C4-2B (cell line): ENCODE data around the gene ACKR2.

Experiments used
- H3K27ac ChIP-seq: fragments of 450-650 bp; 2 replicates; pipeline ENCODE4 v1.5.1; 2017
- ZFX ChIP-seq: fragments of 450-650 bp; IDR thresholded peaks from 2 replicates; pipeline ENCODE4 v1.6.1; 2017
- TF ChIP-seq, protein P1 (sequence below): fragments of 450-650 bp; conservative IDR thresholded peaks from 2 replicates; pipeline ENCODE4 v1.5.1; 2017; ENCODE audit warnings: mild to moderate bottlenecking

ACKR2 gene

DNA sequence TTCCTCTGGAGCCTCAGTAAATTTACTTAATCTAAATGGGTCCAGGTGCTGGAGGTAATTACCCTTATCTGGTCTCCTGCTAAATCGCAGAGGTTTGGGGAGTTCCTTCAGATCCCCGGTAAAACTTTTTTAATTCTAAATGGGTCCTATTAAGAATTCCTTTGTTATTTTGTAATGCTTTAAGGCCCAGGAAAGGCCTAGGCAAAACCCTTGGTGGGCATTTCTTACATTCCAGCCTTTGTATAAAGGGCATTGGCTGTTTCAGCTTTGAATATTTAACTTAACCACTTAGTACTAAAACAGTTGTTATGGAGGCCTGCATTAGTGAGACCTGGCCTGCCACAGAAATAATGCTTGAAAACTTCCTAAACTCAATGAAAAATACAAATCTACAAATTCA is 81.8 kb downstream of the ACKR2 start:
- TF ChIP-seq ZFX = no peak
- TF ChIP-seq, protein P1, sequence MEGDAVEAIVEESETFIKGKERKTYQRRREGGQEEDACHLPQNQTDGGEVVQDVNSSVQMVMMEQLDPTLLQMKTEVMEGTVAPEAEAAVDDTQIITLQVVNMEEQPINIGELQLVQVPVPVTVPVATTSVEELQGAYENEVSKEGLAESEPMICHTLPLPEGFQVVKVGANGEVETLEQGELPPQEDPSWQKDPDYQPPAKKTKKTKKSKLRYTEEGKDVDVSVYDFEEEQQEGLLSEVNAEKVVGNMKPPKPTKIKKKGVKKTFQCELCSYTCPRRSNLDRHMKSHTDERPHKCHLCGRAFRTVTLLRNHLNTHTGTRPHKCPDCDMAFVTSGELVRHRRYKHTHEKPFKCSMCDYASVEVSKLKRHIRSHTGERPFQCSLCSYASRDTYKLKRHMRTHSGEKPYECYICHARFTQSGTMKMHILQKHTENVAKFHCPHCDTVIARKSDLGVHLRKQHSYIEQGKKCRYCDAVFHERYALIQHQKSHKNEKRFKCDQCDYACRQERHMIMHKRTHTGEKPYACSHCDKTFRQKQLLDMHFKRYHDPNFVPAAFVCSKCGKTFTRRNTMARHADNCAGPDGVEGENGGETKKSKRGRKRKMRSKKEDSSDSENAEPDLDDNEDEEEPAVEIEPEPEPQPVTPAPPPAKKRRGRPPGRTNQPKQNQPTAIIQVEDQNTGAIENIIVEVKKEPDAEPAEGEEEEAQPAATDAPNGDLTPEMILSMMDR = no peak
- H3K27ac ChIP-seq = no peak overlapping the region

DNA sequence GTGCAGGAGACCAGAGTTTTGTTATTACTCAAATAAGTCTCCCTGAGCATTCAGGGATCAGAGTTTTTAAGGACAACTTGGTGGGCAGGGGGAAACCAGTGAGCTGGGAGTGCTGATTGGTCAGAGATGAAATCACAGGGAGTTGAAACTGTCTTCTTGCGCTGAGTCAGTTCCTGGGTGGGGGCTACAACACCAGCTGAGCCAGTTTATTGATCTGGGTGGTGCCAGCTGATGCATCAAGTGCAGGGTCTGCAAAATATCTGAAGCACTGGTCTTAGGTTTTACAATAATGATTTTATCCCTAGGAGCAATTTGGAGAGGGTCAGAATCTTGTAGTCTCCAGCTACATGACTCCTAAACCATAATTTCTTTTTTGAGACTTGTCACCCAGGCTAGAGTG is 82.9 kb downstream of the ACKR2 start:
- H3K27ac ChIP-seq = no peak overlapping the region
- TF ChIP-seq ZFX = no peak
- TF ChIP-seq, protein P1 = no peak

DNA sequence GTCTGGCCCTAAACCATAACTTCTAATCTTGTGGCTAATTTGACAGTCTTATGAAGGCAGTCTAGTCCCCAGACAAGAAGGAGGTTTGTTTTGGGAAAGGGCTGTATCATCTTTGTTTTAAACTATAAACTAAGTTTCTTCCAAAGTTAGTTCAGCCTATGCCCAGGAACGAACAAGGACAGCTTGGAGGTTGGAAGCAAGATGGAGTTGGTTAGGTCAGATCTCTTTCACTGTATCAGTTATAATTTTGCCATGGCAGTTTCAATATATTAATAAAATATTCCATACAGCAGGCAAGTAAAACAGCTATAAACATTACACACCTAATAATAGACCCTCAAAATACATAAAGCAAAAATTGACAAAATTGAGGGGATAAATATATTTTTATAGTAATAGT is 83.6 kb downstream of the ACKR2 start:
- no peak overlapping the region for H3K27ac ChIP-seq
- TF ChIP-seq, protein P1 = no peak
- no peak for TF ChIP-seq ZFX

DNA sequence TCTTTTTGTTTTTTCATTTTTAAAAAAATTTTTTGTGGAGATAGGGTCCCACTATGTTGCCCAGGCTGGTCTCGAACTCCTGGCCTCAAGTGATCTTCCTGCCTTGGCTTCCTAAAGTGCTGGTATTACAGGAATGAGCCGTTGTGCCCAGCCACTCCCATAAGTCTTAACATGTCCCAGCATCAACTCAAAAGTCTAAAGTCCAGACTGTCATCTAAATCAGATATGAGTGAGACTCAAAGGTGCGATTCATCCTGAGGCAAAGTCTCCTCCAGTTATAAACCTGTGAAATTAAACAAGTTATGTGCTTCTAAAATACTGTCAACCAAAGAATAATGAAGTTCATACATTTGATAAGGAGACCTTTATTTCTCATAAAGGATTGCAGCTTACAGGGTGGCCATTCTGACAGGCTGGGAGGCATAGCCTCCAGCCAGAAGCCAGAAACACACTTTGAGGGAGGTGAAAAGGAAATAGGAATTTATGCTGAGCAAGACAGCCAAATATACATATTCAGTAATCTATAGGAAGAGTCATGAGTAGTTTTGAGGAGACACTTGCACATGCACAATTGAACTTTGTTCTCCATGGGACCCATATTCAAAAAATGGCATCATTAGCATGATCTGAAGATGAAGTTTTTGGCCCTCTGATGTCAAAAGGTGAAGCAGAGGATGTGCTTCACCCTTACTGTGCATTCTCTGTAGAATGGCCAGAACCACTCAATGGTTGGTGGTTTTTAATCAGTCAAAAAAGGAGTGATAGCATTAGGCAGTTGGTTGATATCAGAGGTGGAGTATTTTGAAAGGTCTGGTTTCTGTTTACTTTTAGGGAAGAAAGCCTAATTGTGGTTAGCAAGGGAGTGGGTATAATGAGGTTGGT is 85.7 kb downstream of the ACKR2 start:
- TF ChIP-seq ZFX = no peak
- TF ChIP-seq, protein P1 = no peak
- H3K27ac ChIP-seq = no peak overlapping the region

DNA sequence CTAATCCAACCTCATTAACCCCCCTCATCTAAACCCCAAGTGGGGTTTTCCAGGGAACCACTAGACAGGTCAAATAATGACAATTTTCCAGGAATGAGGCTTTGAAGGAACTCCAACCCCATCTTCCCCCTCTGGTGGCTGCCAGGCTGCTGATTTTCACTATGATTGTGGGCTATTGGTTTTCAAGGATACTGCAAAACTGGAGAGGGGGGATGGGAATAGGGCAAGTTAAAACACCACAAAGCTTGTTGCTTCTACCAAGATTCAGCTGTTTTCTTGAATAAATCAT is 86.3 kb downstream of the ACKR2 start:
- TF ChIP-seq, protein P1 = no peak
- no peak overlapping the region for H3K27ac ChIP-seq

DNA sequence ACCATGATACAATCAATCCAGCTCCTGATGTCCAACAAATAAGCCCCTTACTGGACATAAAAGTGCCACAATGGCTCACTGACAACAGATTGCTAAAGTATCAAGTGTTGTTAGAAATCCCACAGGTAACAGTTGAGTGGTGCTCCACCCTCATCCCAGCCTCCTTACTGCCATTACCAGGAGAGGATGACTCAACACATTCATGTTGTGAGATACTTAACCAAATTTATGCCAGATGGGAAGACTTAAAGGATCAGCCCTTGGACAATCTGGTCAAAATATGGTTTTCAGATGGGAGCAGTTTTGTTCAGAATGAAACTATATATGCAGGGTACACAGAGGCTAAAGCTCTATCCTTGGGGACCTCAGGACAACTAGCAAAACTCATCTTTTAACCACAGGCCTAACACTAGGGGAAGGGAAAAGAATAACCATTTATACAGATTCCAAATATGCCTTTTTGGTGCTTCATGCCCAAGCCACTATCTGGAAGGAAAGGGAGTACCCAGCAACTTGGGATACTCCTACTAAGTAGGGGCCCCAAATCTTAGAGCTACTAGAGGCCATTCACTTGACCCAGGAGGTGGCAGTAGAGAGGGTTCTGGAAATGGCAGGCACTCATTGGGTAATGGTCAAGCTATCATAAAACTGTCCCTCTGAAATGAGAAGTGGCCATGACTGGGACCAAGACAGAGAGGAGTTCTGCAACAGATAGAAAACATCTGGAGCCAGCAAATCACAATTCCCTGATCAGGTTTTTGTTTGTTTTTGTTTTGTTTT is 89.8 kb downstream of the ACKR2 start:
- no peak overlapping the region for H3K27ac ChIP-seq
- TF ChIP-seq, protein P1 = no peak
- no peak for TF ChIP-seq ZFX

DNA sequence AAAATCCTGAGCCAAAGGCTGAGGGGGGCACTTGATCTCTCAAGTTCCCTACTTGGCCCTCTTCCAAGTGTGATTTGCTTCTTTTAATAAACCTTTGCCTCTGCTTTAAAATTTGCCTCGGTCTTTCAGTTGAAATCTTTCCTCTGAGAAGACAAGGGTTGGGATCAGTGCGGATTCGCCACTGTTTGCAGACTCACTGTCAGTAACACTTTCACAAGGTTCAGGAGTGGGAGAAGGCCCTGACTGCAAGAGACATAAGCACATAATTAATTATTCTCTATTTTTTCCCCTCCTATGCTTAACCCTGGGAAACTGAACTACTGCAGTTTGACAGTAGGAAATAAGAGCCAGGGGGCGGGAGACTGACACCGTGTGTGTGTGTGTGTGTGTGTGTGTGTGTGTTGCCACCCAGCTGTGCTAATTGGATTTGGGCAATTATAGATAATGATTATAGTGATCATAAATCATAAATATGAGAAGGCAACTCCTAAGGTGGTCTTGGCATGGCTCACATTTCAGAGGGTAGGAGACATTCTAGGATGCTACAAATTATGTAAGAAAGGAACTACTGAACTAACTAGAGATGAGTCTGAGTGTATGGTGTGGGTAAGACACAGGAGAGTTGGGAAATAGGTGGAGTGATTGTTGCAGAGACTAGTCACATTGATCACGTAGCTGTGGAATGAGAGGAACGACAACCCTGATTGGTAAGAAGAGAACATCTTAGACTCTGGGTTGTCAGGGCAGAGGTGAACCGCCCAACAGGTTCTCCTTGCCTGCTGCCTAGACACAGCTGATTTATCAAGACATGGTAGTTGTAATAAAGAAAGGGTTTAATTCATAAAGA is 91.2 kb downstream of the ACKR2 start:
- no peak overlapping the region for H3K27ac ChIP-seq
- TF ChIP-seq, protein P1 = no peak
- no peak for TF ChIP-seq ZFX
